Adrenal gland (tissue), 5 donors: ENCODE data around the gene LMF1.

Source experiments
- POLR2A ChIP-seq, 2 donors: fragments of 450-650 bp; IDR thresholded peaks; one replicate each; pipeline ENCODE4 v1.6.1; 2017; ENCODE audit warnings: antibody characterized with exemption in 2 of 2, mild to moderate bottlenecking in 2 of 2, moderate library complexity in 1 of 2
- TF ChIP-seq, protein P1 (sequence below), 6 experiments: fragments of 450-650 bp in 4 of 6; fragments of 200-600 bp in 2 of 6; sonication (generic) in 1 of 6; IDR thresholded peaks; 1 replicate in 5 of 6; 2 replicates in 1 of 6; pipeline versions ENCODE4 v1.5.1 to v1.8.0; 2016 to 2021; ENCODE audit warnings: antibody characterized with exemption in 6 of 6, mild to moderate bottlenecking in 2 of 6, moderate library complexity in 1 of 6
- donor health status: DM: no; HTN: no; CAD: no.

DNA sequence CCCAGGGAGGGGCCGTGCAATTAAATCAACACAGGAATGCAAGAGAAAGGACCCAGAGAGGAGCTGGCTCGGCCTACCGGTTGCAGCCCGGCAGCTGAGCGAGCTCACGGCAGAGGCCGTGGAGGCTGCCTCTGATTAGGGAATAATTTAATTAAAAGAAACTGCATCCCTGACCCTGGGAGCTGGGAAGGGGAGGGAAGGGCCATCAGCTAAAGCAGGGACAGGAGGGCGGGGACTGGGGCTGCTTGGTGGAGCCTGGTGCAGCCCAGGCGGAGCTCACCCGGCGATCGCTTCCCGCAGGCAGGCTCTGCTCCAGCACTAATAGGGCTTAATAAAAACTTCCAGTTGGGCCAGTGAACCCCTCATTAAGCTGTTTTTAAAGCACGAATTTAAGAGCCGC lies 43.4 kb downstream of the LMF1 start:
- TF ChIP-seq, protein P1, sequence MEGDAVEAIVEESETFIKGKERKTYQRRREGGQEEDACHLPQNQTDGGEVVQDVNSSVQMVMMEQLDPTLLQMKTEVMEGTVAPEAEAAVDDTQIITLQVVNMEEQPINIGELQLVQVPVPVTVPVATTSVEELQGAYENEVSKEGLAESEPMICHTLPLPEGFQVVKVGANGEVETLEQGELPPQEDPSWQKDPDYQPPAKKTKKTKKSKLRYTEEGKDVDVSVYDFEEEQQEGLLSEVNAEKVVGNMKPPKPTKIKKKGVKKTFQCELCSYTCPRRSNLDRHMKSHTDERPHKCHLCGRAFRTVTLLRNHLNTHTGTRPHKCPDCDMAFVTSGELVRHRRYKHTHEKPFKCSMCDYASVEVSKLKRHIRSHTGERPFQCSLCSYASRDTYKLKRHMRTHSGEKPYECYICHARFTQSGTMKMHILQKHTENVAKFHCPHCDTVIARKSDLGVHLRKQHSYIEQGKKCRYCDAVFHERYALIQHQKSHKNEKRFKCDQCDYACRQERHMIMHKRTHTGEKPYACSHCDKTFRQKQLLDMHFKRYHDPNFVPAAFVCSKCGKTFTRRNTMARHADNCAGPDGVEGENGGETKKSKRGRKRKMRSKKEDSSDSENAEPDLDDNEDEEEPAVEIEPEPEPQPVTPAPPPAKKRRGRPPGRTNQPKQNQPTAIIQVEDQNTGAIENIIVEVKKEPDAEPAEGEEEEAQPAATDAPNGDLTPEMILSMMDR (IDR thresholded peaks at IDR 0.05): no peak
- no peak for TF ChIP-seq POLR2A (IDR thresholded peaks at IDR 0.05)
